Ovary (tissue), 9 donors: ENCODE results near the gene KIRREL1. TPM values are rescaled to one million over a fixed set of nuclear protein-coding genes. Genes with fewer than 3 reads are reported as not detected.
"Not testable (repeated sequence)": the region's sequence is repeated elsewhere in the genome, so short reads cannot be mapped to it uniquely, and the experiment has no call there.

Experiments used
- DNase-seq, 5 donors: peaks; one replicate each; pipeline ENCODE4 v3.0.0-alpha.2; 2019 to 2020
- H3K27ac ChIP-seq, 2 donors: fragments of 200-600 bp; one replicate each; pipeline versions ENCODE4 v1.5.1 to v1.8.0; 2019 to 2022
- H3K27me3 ChIP-seq: fragments of 200-600 bp; one replicate; pipeline ENCODE4 v1.8.0; 2022
- H3K36me3 ChIP-seq: fragments of 200-600 bp; sonication (generic); one replicate; pipeline ENCODE4 v1.5.1; 2019
- H3K4me1 ChIP-seq: one replicate; pipeline ENCODE4 v1.8.1; 2013; ENCODE audit warnings: mild to moderate bottlenecking, moderate library complexity; ENCODE audit not compliant: insufficient read depth
- H3K4me3 ChIP-seq: fragments of 200-600 bp; sonication (generic); one replicate; pipeline ENCODE4 v1.5.1; 2017
- H3K9me3 ChIP-seq, 2 donors: fragments of 200-600 bp in 1 of 2; sonication (generic) in 1 of 2; one replicate each; pipeline versions ENCODE4 v1.5.1 to v1.8.1; 2013 to 2019; ENCODE audit warnings: mild to moderate bottlenecking in 1 of 2, moderate library complexity in 1 of 2
- EP300 ChIP-seq: sonication (generic); formaldehyde crosslinking; IDR thresholded peaks from one replicate; pipeline ENCODE4 v1.6.1; 2017; ENCODE audit warnings: antibody characterized with exemption
- POLR2A ChIP-seq: fragments of 450-650 bp; IDR thresholded peaks from one replicate; pipeline ENCODE4 v1.6.1; 2017; ENCODE audit warnings: antibody characterized with exemption, mild to moderate bottlenecking, moderate library complexity
- WGBS, 3 donors: extraction: QIAGEN DNeasy Blood & Tissue Kit in 1 of 3; methylation state at CpG; one replicate each; pipeline versions ENCODE4 v1.1.5 to v1.1.7; 2013 to 2017; 5-methylcytosine and 5-hydroxymethylcytosine counted together
- intact Hi-C, 4 donors: fragments of 100-400 bp; cut with DNase I; formaldehyde crosslinking; loops; one replicate each; pipeline versions ENCODE4 v1.11.0 to v1.15.1; 2022 to 2023
- polyA plus RNA-seq, 2 donors: library from polyadenylated mRNA; stranded (reverse); fragments of 200-250 nt in 1 of 2; fragments of 350-450 nt in 1 of 2; fragmentation: Illumina TruSeq in 1 of 2; extraction: RNeasy Lipid Tissue Mini Kit (QIAGEN cat#74804) in 1 of 2; gene quantifications; one replicate each; pipeline ENCODE4 v1.2.3, GENCODE V29; 2013 to 2014
- total RNA-seq, 7 donors: library from RNA; depleted of rRNA in 2 of 7; stranded (reverse); fragments of >200 nt in 2 of 7; fragmentation: NEBNext Ultra II Directional in 3 of 7; extraction: Animal tissue kit (Norgen Biotek cat#: 25700) in 3 of 7; gene quantifications; one replicate each; pipeline versions ENCODE4 v1.1.0 to v1.2.4, GENCODE V29; 2016 to 2023
- TF ChIP-seq, protein P1 (sequence below), 3 donors: fragments of 450-650 bp in 2 of 3; fragments of 200-600 bp in 1 of 3; IDR thresholded peaks; one replicate each; pipeline versions ENCODE4 v1.5.1 to v1.8.0; 2016 to 2022; ENCODE audit warnings: antibody characterized with exemption in 3 of 3, mild to moderate bottlenecking in 1 of 3
- donor health status: DM: no; HTN: no; CAD: no; lungs with moderate emphysema.
- donor health status: DM: no; HTN: no; CAD: no.
- donor health status: Bipolar disorder and iron deficiency.
- donor health status: DM: yes; HTN: yes; CAD: no.
- donor health status: DM: no; HTN: no; CAD: no.
- donor health status: DM: yes; HTN: yes; CAD: no.

Gene KIRREL1
- total and polyA plus RNA-seq, 9 donors = 29.9 to 90.0 (median 65.8) TPM

DNA sequence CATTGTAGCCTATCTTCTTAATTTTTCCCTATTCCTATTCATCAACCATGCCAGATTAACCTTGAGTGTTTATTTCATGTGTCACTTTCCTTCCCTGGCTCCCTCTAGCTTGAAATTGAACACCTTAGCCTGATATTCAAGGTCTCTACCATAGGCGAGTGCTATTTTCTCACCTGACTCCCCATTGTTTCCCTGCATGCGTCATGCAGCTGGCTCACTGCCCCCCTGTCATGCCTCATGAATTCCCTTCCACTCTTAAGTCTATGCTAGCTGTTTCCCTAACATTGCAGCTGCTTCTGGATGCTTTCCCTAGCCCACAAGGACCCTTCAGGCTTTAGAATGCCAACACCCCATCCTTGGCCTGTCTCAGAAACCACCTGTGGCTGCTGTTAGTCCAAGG lies 130.6 kb downstream of the KIRREL1 start:
- Histone ChIP-seq H3K9me3 (no peaks in the 10 kb centered on the region), H3K27me3 (no peaks in the 10 kb centered on the region), H3K4me1 (no peaks in the 10 kb centered on the region), H3K36me3 (no peaks in the 10 kb centered on the region), H3K4me3 (no peak overlapping the region), H3K27ac (no peak overlapping the region)
- TF ChIP-seq, protein P1, sequence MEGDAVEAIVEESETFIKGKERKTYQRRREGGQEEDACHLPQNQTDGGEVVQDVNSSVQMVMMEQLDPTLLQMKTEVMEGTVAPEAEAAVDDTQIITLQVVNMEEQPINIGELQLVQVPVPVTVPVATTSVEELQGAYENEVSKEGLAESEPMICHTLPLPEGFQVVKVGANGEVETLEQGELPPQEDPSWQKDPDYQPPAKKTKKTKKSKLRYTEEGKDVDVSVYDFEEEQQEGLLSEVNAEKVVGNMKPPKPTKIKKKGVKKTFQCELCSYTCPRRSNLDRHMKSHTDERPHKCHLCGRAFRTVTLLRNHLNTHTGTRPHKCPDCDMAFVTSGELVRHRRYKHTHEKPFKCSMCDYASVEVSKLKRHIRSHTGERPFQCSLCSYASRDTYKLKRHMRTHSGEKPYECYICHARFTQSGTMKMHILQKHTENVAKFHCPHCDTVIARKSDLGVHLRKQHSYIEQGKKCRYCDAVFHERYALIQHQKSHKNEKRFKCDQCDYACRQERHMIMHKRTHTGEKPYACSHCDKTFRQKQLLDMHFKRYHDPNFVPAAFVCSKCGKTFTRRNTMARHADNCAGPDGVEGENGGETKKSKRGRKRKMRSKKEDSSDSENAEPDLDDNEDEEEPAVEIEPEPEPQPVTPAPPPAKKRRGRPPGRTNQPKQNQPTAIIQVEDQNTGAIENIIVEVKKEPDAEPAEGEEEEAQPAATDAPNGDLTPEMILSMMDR (IDR thresholded peaks at IDR 0.05) = no peak
- TF ChIP-seq POLR2A (no peak), EP300 (no peak)
- no peak for DNase-seq
- intact Hi-C loops = loop anchor here (2.0 to 10.0 kb wide), 5 partner anchors 132 to 959 kb away; partner anchors contain the start of gene KIRREL1 (in 1 of the 4)
- 63 to 71% (median 69%) methylated on average over 2 of the region's 2 CpGs for WGBS, 3 donors

DNA sequence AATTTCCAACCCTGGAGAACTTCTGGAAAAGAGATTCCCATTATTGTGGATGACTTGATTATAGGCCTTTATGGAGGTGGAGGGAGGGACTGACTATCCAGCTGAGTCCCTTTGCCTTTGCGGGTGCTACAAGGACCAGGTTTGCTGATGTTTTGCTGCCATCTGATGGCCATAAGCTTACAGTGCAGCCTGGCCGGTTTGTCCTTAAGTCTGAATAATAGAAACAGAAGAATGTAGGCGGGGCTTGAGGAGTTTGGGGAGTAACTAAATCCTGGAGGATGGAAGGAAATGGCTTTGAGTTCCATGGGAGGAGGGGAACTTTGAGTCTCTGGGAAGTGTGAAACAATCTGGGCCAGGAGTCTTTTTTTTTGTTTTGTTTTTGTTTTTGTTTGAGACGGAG lies 131.6 kb downstream of the KIRREL1 start:
- 0 to 5% (median 3%) methylated on average over 3 to 4 of the region's 4 CpGs for WGBS, 3 donors

DNA sequence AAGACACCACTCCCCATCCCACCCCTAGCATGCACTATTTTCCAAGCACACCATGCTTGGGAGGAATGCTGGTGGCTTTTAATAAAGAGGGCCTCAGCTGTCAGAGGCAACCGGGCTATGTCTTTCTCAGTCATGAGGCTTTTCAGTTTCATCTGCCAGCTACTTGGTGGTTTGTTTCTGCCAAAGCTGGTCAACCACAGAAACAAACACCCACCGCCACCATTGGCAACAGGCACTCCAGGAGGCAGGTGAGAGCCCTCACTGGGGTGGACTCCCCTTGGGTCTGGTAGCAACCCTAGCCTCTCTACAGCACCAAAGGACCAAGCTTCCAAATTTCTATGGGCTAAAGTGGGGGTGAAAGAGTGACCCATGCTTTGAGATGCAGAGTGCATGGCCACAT lies 133.0 kb downstream of the KIRREL1 start:
- no peak overlapping the region for H3K4me3 ChIP-seq
- no peaks in the 10 kb centered on the region for H3K9me3 ChIP-seq
- 71 to 92% (median 87%) methylated on average over 2 of the region's 2 CpGs for WGBS, 3 donors
- no peaks in the 10 kb centered on the region for H3K27me3 ChIP-seq
- no peaks in the 10 kb centered on the region for H3K4me1 ChIP-seq
- H3K36me3 ChIP-seq = no peaks in the 10 kb centered on the region
- intact Hi-C loops = loop anchor here in 1 of 4 donors (10.0 kb wide), 1 partner anchor 962 kb away; no protein-coding TSS in a partner anchor
- no peak overlapping the region for H3K27ac ChIP-seq
- TF ChIP-seq, protein P1 (IDR thresholded peaks at IDR 0.05) = no peak
- TF ChIP-seq POLR2A = no peak
- TF ChIP-seq EP300 = no peak
- no peak for DNase-seq

More for the DNA sequence above, 131.6 kb downstream of the KIRREL1 start:
- Histone ChIP-seq H3K36me3 (no peaks in the 10 kb centered on the region), H3K4me3 (no peak overlapping the region), H3K4me1 (no peaks in the 10 kb centered on the region), H3K9me3 (no peaks in the 10 kb centered on the region), H3K27ac (no peak overlapping the region), H3K27me3 (no peaks in the 10 kb centered on the region)
- DNase-seq = peak; percentile 76 to 93 (median 87)
- TF ChIP-seq POLR2A = no peak
- TF ChIP-seq, protein P1 (IDR thresholded peaks at IDR 0.05) = peak; percentile 64 to 94 (median 91)
- no peak for TF ChIP-seq EP300
- intact Hi-C loops = loop anchor here (2.0 to 10.0 kb wide), 5 partner anchors 133 to 960 kb away; partner anchors contain the start of gene KIRREL1 (in 1 of the 4)

DNA sequence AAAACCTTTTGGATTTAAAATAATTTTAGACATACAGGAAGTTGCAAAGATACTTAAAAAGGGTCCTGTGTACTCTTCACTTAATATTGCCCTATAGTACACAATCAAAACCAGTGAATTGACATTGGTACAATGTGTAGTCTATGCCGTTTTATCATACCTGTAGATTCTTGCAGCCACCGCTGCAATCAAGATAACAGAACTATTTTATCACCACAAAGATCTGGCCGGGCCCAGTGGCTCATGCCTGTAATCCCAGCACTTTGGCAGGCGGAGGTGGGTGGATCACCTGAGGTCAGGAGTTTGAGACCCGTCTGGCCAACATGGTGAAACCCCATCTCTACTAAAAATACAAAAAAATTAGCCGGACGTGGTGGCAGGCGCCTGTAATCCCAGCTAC lies 135.1 kb downstream of the KIRREL1 start:
- DNase-seq, H3K36me3 ChIP-seq, H3K27ac ChIP-seq, H3K4me1 ChIP-seq, H3K27me3 ChIP-seq, H3K4me3 ChIP-seq, H3K9me3 ChIP-seq: not testable (repeated sequence)
- intact Hi-C loops = loop anchor here in 1 of 4 donors (10.0 kb wide), 1 partner anchor 964 kb away; no protein-coding TSS in a partner anchor
- 90 to 92% (median 92%) methylated on average over 8 of the region's 8 CpGs for WGBS, 3 donors

DNA sequence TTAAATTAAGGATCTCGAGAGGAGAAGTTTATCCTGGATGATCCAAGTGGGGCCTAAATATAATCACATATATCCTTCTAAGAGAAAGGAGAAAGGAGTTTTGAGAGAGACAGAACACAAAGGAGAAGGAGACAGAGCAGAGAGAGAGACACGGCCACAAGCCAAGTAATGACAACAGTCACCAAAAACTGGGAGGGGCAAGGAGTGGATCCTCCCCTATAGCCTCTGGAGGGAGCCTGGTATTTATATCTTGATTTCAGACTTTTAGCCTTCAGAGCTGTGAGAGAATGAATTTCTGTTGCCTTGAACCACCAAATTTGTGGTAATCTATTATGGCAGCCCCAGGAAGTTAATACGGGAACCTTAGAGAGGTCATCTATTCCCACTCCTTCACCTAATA lies 137.8 kb downstream of the KIRREL1 start:
- Histone ChIP-seq H3K36me3 (no peaks in the 10 kb centered on the region), H3K4me3 (no peak overlapping the region), H3K27ac (no peak overlapping the region), H3K9me3 (no peaks in the 10 kb centered on the region), H3K27me3 (no peaks in the 10 kb centered on the region), H3K4me1 (no peaks in the 10 kb centered on the region)
- TF ChIP-seq POLR2A (no peak), EP300 (no peak)
- TF ChIP-seq, protein P1 (IDR thresholded peaks at IDR 0.05) = no peak
- DNase-seq = no peak
- WGBS, 3 donors = 79 to 83% (median 80%) methylated on average over 3 of the region's 3 CpGs
- intact Hi-C loops = no loop called here
